ENCODE results near the gene HSD11B2. TPM values are rescaled to one million over a fixed set of nuclear protein-coding genes. Genes with fewer than 3 reads are reported as not detected.
A peak's percentile ranks its signal among the peaks of the same experiment; 100 is the strongest.

Gene HSD11B2
- total and polyA plus RNA-seq, 5 donors from 2014 or later = not detected

DNA sequence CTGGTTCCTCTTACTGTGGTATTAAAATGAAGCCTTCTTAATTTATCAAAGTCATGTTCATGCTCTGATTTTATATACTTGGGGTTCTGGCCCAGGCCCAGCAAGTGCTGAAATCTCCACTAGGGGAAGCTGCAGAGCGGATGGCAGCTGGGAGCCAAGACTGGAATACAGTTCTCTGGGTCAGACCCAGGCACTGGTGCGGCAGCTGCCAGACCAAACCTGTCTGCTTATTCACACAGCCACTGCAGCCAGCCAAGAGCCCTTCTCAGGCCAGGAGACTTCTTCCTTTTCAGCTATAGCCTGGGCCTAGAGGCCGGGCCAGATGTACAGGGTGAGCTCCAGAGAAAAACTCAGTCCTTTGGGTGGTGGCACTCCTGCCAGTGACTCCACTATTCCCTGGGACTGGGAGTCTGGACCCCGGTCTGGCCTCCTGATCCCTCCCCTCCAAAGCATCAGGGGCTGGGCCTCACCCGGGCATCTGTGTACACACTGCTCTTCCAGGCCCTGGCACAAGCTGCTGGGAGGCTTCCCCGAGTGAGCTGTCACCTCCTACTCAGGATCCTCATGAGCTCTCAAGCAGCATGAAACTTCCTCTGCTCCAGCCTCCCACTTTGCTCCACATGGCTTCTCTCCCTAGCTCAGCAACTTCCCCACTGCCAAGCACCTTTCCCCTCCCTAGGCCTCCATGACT is 25.6 kb downstream of the HSD11B2 start:
- ATAC-seq (ENCODE audit: low read depth in 2 of 2) (no peak), DNase-seq (no peak)
- Mint-ChIP-seq H3K4me3 (no peak overlapping the region), H3K9me3 (no peaks in the 10 kb centered on the region), H3K27ac (peak overlapping the region in 2 of 3 donors; percentile 45 to 83), H3K4me1 (peaks cover 0 to 36% (median 17%) of the 10 kb centered on the region in 4 donors), H3K27me3 (no peaks in the 10 kb centered on the region), H3K36me3 (peaks cover 7% of the 10 kb centered on the region)
- Histone ChIP-seq H3K9me3 (ENCODE audit: control insufficient read depth in 2 of 2, low read length in 2 of 2) (no peaks in the 10 kb centered on the region), H3K36me3 (ENCODE audit: control insufficient read depth, insufficient read depth, low read length) (peaks cover 20% of the 10 kb centered on the region), H3K27me3 (ENCODE audit: control insufficient read depth, insufficient read depth, low read length) (no peaks in the 10 kb centered on the region), H3K4me1 (ENCODE audit: control insufficient read depth, insufficient read depth, low read length, poor library complexity, severe bottlenecking) (no peaks in the 10 kb centered on the region), H3K27ac (ENCODE audit: insufficient read depth, low read length, poor library complexity, severe bottlenecking) (no peak overlapping the region), H3K4me3 (ENCODE audit: low read depth, low read length) (no peak overlapping the region)

DNA sequence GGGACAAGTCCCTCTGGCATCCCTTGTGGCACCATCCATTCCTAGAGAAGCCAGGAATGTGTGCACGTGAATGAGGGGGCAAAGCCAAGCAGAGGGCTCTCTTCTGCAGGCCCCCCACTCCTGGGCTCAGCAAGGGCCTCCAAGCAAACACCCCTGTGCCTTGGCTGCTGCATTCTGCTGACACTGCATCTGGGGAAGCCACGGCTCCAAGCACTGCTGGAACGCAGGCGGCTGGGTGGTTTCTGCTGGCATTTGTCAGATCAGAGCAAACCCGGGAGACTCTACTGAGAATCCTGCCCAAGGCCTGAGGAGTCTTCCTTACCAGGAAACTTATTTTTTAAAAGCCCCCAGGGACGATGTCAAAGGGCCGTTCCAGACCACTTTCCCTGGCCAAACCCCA is 26.7 kb downstream of the HSD11B2 start:
- H3K9me3 Mint-ChIP-seq = no peaks in the 10 kb centered on the region
- no peak overlapping the region for H3K27ac ChIP-seq (ENCODE audit: insufficient read depth, low read length, poor library complexity, severe bottlenecking)
- H3K36me3 ChIP-seq (ENCODE audit: control insufficient read depth, insufficient read depth, low read length) = peaks cover 14% of the 10 kb centered on the region
- H3K4me1 ChIP-seq (ENCODE audit: control insufficient read depth, insufficient read depth, low read length, poor library complexity, severe bottlenecking) = no peaks in the 10 kb centered on the region
- H3K36me3 Mint-ChIP-seq = peaks cover 7% of the 10 kb centered on the region
- ATAC-seq (ENCODE audit: low read depth in 2 of 2) (no peak), DNase-seq (no peak)
- H3K27me3 ChIP-seq (ENCODE audit: control insufficient read depth, insufficient read depth, low read length) = no peaks in the 10 kb centered on the region
- H3K4me1 Mint-ChIP-seq = peaks cover 0 to 40% (median 17%) of the 10 kb centered on the region in 4 donors
- no peak overlapping the region for H3K4me3 ChIP-seq (ENCODE audit: low read depth, low read length)
- H3K4me3 Mint-ChIP-seq = no peak overlapping the region
- H3K9me3 ChIP-seq (ENCODE audit: control insufficient read depth in 2 of 2, low read length in 2 of 2) = no peaks in the 10 kb centered on the region
- H3K27me3 Mint-ChIP-seq = no peaks in the 10 kb centered on the region
- no peak overlapping the region for H3K27ac Mint-ChIP-seq

DNA sequence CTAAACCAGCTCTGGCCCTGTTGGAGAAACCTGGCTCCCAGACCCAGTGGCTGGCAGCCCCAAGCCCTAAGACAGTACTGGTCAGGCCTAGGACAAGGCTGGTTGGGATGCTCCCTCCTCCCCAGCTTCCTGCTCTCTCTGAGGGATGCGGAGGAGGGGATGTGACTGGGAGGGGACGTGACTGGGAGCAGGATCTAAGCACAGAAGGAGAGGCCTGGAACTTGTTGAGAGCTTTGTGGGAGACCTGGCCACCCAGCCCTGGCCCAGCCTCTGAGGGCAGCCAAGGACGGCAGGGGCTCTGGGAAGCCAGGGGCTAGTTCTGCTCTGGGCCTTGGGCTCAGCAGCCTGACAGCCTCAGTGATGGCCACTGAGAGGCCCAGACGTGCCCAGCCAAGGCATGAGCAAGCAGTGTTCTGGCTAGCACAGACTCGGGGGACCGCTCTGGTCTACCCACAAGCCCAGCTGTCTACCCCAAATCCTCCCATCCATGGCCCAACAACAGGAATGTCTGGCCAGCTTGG is 27.3 kb downstream of the HSD11B2 start:
- no peak overlapping the region for H3K4me3 ChIP-seq (ENCODE audit: low read depth, low read length)
- no peak for ATAC-seq (ENCODE audit: low read depth in 2 of 2)
- H3K27me3 ChIP-seq (ENCODE audit: control insufficient read depth, insufficient read depth, low read length) = no peaks in the 10 kb centered on the region
- Mint-ChIP-seq H3K27me3 (no peaks in the 10 kb centered on the region), H3K27ac (no peak overlapping the region), H3K36me3 (peaks cover 6% of the 10 kb centered on the region), H3K4me1 (peaks cover 0 to 40% (median 17%) of the 10 kb centered on the region in 4 donors), H3K9me3 (no peaks in the 10 kb centered on the region), H3K4me3 (no peak overlapping the region)
- no peak for DNase-seq
- no peak overlapping the region for H3K27ac ChIP-seq (ENCODE audit: insufficient read depth, low read length, poor library complexity, severe bottlenecking)
- no peaks in the 10 kb centered on the region for H3K4me1 ChIP-seq (ENCODE audit: control insufficient read depth, insufficient read depth, low read length, poor library complexity, severe bottlenecking)
- H3K36me3 ChIP-seq (ENCODE audit: control insufficient read depth, insufficient read depth, low read length) = peaks cover 12% of the 10 kb centered on the region
- H3K9me3 ChIP-seq (ENCODE audit: control insufficient read depth in 2 of 2, low read length in 2 of 2) = no peaks in the 10 kb centered on the region

GRCh38 chr16:67459066-67459860 is 28.3 kb downstream of the HSD11B2 start:
- peaks cover 9% of the 10 kb centered on the region for H3K36me3 ChIP-seq (ENCODE audit: control insufficient read depth, insufficient read depth, low read length)
- H3K27ac ChIP-seq (ENCODE audit: insufficient read depth, low read length, poor library complexity, severe bottlenecking) = no peak overlapping the region
- Mint-ChIP-seq H3K27me3 (no peaks in the 10 kb centered on the region), H3K4me3 (no peak overlapping the region), H3K36me3 (peaks cover 4% of the 10 kb centered on the region), H3K27ac (peak overlapping the region in 2 of 3 donors; percentile 78 to 93), H3K4me1 (peaks cover 0 to 39% (median 15%) of the 10 kb centered on the region in 4 donors), H3K9me3 (no peaks in the 10 kb centered on the region)
- ATAC-seq (ENCODE audit: low read depth in 2 of 2) (no peak), DNase-seq (no peak)
- no peaks in the 10 kb centered on the region for H3K9me3 ChIP-seq (ENCODE audit: control insufficient read depth in 2 of 2, low read length in 2 of 2)
- no peaks in the 10 kb centered on the region for H3K4me1 ChIP-seq (ENCODE audit: control insufficient read depth, insufficient read depth, low read length, poor library complexity, severe bottlenecking)
- no peak overlapping the region for H3K4me3 ChIP-seq (ENCODE audit: low read depth, low read length)
- H3K27me3 ChIP-seq (ENCODE audit: control insufficient read depth, insufficient read depth, low read length) = no peaks in the 10 kb centered on the region

DNA sequence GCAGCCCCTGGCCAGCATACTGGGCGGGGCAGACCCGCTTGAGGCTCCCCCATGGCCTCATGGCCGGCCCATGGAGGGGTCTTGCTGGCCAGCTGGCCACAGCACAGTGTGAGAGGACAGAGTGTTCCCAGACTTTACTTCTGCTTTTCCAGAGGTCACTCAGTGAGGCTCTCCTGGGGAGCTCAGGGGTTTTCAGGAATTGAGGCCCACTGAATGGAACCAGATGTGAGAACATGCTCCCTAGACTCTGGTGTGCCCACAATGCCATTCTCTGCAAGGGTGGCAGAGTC is 28.9 kb downstream of the HSD11B2 start:
- Mint-ChIP-seq H3K4me1 (peaks cover 0 to 37% (median 13%) of the 10 kb centered on the region in 4 donors), H3K4me3 (no peak overlapping the region), H3K27me3 (no peaks in the 10 kb centered on the region), H3K9me3 (no peaks in the 10 kb centered on the region), H3K36me3 (peaks cover 1% of the 10 kb centered on the region), H3K27ac (no peak overlapping the region)
- DNase-seq (no peak), ATAC-seq (ENCODE audit: low read depth in 2 of 2) (no peak)
- Histone ChIP-seq H3K4me1 (ENCODE audit: control insufficient read depth, insufficient read depth, low read length, poor library complexity, severe bottlenecking) (no peaks in the 10 kb centered on the region), H3K36me3 (ENCODE audit: control insufficient read depth, insufficient read depth, low read length) (peaks cover 9% of the 10 kb centered on the region), H3K9me3 (ENCODE audit: control insufficient read depth in 2 of 2, low read length in 2 of 2) (no peaks in the 10 kb centered on the region), H3K4me3 (ENCODE audit: low read depth, low read length) (no peak overlapping the region), H3K27ac (ENCODE audit: insufficient read depth, low read length, poor library complexity, severe bottlenecking) (no peak overlapping the region), H3K27me3 (ENCODE audit: control insufficient read depth, insufficient read depth, low read length) (no peaks in the 10 kb centered on the region)

- Histone ChIP-seq H3K9me3 (ENCODE audit: control insufficient read depth in 2 of 2, low read length in 2 of 2) (no peaks in the 10 kb centered on the region), H3K27me3 (ENCODE audit: control insufficient read depth, insufficient read depth, low read length) (no peaks in the 10 kb centered on the region), H3K36me3 (ENCODE audit: control insufficient read depth, insufficient read depth, low read length) (peaks cover 8% of the 10 kb centered on the region), H3K27ac (ENCODE audit: insufficient read depth, low read length, poor library complexity, severe bottlenecking) (no peak overlapping the region), H3K4me3 (ENCODE audit: low read depth, low read length) (no peak overlapping the region), H3K4me1 (ENCODE audit: control insufficient read depth, insufficient read depth, low read length, poor library complexity, severe bottlenecking) (no peaks in the 10 kb centered on the region)
- ATAC-seq (ENCODE audit: low read depth in 2 of 2) (no peak), DNase-seq (no peak)
- Mint-ChIP-seq H3K27ac (peak overlapping the region in 1 of 3 donors; percentile 85), H3K4me3 (no peak overlapping the region), H3K36me3 (no peaks in the 10 kb centered on the region), H3K27me3 (no peaks in the 10 kb centered on the region), H3K4me1 (peaks cover 0 to 37% (median 13%) of the 10 kb centered on the region in 4 donors), H3K9me3 (no peaks in the 10 kb centered on the region)
These were observed 29.2 kb downstream of the HSD11B2 start for GRCh38 chr16:67460168-67460567.

- no peaks in the 10 kb centered on the region for H3K36me3 Mint-ChIP-seq
- ATAC-seq (ENCODE audit: low read depth in 2 of 2) (no peak), DNase-seq (no peak)
- no peaks in the 10 kb centered on the region for H3K9me3 Mint-ChIP-seq
- peak overlapping the region in 1 of 3 donors; percentile 17 for H3K27ac Mint-ChIP-seq
- no peaks in the 10 kb centered on the region for H3K27me3 ChIP-seq (ENCODE audit: control insufficient read depth, insufficient read depth, low read length)
- H3K4me1 ChIP-seq (ENCODE audit: control insufficient read depth, insufficient read depth, low read length, poor library complexity, severe bottlenecking) = peaks cover 3% of the 10 kb centered on the region
- H3K27me3 Mint-ChIP-seq = no peaks in the 10 kb centered on the region
- H3K4me3 ChIP-seq (ENCODE audit: low read depth, low read length) = no peak overlapping the region
- no peak overlapping the region for H3K27ac ChIP-seq (ENCODE audit: insufficient read depth, low read length, poor library complexity, severe bottlenecking)
- peaks cover 7% of the 10 kb centered on the region for H3K36me3 ChIP-seq (ENCODE audit: control insufficient read depth, insufficient read depth, low read length)
- no peaks in the 10 kb centered on the region for H3K9me3 ChIP-seq (ENCODE audit: control insufficient read depth in 2 of 2, low read length in 2 of 2)
- no peak overlapping the region for H3K4me3 Mint-ChIP-seq
- peaks cover 0 to 38% (median 10%) of the 10 kb centered on the region in 4 donors for H3K4me1 Mint-ChIP-seq
These were observed 30.0 kb downstream of the HSD11B2 start for GRCh38 chr16:67460961-67461360.
